HK-2 (cell line): ENCODE data around the gene PSME1.

Experiments used
- DNase-seq: peaks from one replicate; pipeline ENCODE4 v3.0.0-alpha.2; 2018; ENCODE audit not compliant: unreplicated experiment

The PSME1 gene

DNA sequence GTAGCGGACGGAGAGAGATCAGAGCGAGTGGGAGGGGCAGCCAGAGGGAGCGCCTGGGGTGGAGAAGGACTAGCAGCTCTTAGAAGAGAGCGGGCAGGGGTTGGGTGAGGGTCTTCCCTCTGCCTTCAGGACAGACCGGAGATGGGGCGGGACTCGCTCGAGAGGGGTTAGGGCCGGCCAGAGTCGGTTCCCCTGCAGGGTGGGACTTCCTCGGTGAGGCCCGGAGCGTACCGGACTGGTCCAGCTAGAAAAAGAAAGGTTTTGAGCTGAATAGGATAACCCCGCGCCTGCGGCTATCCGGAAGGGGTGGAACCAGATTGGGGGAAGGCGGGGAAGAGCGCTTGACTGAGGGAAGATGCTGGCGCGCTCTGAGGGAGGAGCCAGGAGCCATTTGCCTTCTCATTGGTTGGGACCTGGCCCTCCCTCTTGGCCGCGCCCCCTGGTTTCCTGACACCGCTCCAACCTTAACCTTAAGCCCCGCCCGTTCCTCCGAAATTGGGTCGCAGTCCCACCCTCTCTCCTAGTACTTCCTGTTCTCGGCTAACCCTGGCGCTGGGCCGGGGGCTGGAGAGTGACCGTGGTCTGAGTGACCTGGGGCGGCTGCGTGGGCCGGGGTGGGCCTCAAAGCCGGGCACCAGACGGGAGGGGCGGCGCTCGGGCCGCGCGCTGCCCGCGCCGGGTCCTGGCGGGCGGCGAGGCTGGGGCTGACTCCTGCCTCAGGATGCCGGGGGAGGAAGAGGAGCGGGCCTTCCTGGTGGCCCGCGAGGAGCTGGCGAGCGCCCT is 11.2 kb downstream of the PSME1 start, which contains the start of gene RNF31:
Gene RNF31 (plus strand): TSS at position 521 of the 783 bp plus-strand sequence. CDS start 201 bp downstream, at position 722.
- peak; percentile 96 for DNase-seq

DNA sequence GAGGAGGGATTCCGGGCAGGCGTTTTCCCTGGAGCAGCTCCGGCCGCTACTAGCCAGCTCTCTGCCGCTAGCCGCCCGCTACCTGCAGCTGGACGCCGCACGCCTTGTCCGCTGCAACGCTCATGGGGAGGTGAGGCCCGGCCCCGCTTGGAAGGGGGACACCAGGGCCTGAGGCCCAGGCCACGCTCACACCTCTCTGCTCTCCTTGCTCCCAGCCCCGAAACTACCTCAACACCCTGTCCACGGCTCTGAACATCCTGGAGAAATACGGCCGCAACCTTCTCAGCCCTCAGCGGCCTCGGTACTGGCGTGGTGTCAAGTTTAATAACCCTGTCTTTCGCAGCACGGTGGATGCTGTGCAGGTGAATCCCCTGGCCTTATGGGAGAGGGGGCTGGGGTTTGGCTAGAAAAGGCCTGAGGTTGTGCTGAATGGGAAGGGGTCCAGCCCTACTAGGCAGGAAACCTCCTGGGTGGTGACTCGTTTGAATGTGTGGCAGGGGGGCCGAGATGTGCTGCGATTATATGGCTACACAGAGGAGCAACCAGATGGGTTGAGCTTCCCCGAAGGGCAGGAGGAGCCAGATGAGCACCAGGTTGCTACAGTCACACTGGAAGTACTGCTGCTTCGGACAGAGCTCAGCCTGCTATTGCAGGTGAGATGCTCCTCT is 11.9 kb downstream of the PSME1 start:
- no peak for DNase-seq

DNA sequence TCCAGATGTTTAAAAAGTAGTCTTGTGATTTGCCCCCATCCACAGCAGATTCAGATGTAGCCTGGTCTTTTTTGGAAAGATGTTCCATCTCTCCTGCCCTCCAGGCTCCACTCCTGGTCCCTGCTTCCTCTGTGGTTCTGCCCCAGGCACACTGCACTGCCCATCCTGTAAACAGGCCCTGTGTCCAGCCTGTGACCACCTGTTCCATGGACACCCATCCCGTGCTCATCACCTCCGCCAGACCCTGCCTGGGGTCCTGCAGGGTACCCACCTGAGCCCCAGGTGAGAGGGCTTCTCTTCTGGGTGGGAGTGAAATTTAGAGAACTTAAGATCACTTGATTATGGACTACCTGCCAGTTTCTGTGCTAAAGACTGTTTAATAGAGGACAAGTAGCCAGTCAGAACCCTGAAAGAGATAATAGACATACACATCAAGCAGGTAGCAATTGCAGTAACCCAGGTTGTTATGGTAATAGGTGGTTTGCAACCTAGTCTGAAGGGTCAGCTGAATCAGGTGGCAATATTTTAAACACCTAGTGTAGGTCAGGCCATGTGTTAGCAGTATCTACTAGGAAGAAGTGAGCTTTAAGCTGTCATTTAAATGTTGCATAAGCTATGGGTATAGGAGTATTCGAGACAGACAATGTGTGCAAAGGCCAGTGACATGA is 13.4 kb downstream of the PSME1 start:
- DNase-seq = no peak

DNA sequence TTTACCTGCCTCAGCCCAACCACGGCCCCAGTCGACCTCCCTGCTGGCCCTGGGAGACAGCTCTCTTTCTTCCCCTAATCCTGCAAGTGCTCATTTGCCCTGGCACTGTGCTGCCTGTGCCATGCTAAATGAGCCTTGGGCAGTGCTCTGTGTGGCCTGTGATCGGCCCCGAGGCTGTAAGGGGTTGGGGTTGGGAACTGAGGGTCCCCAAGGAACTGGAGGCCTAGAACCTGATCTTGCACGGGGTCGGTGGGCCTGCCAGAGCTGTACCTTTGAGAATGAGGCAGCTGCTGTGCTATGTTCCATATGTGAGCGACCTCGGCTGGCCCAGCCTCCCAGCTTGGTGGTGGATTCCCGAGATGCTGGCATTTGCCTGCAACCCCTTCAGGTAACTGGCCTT is 14.1 kb downstream of the PSME1 start:
- no peak for DNase-seq

DNA sequence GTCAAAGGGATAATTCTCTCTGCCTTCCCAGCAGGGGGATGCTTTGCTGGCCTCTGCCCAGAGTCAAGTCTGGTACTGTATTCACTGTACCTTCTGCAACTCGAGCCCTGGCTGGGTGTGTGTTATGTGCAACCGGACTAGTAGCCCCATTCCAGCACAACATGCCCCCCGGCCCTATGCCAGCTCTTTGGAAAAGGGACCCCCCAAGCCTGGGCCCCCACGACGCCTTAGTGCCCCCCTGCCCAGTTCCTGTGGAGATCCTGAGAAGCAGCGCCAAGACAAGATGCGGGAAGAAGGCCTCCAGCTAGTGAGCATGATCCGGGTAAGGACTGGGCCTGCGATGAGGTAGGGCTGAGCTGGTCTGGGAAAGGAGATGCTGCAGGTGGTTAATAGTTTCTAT is 14.6 kb downstream of the PSME1 start:
- DNase-seq = no peak

DNA sequence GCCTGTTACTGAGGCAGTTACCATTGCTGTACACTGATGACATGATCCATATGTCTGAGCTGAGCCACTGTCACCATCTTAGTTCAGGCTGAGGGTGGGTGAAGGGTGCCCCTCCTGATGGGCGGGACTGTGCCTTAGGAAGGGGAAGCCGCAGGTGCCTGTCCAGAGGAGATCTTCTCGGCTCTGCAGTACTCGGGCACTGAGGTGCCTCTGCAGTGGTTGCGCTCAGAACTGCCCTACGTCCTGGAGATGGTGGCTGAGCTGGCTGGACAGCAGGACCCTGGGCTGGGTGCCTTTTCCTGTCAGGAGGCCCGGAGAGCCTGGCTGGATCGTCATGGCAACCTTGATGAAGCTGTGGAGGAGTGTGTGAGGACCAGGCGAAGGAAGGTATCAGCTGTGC is 15.0 kb downstream of the PSME1 start:
- DNase-seq = no peak

DNA sequence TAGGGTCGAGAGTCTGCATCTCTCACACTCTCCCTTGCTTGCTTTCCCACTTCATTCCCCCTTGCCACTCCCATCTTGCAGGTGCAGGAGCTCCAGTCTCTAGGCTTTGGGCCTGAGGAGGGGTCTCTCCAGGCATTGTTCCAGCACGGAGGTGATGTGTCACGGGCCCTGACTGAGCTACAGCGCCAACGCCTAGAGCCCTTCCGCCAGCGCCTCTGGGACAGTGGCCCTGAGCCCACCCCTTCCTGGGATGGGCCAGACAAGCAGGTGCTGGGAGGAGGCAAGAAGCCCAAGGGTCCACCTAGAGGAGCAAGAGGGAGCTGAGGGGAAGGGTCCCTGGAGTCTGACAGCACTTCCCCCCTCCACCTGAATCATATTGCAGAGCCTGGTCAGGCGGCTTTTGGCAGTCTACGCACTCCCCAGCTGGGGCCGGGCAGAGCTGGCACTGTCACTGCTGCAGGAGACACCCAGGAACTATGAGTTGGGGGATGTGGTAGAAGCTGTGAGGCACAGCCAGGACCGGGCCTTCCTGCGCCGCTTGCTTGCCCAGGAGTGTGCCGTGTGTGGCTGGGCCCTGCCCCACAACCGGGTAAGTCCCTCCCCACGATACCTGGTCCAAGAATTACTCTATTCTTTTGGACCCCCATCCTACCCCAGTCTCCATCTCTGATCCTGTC is 15.5 kb downstream of the PSME1 start:
- DNase-seq = no peak

DNA sequence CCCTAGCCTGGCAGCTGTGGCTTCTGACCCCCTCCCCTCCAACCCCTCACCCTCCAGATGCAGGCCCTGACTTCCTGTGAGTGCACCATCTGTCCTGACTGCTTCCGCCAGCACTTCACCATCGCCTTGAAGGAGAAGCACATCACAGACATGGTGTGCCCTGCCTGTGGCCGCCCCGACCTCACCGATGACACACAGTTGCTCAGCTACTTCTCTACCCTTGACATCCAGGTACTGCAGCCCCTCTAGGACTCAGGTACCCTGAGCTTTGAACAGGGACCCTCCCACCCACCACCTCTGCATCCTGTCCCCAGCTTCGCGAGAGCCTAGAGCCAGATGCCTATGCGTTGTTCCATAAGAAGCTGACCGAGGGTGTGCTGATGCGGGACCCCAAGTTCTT is 19.1 kb downstream of the PSME1 start:
- DNase-seq = no peak

DNA sequence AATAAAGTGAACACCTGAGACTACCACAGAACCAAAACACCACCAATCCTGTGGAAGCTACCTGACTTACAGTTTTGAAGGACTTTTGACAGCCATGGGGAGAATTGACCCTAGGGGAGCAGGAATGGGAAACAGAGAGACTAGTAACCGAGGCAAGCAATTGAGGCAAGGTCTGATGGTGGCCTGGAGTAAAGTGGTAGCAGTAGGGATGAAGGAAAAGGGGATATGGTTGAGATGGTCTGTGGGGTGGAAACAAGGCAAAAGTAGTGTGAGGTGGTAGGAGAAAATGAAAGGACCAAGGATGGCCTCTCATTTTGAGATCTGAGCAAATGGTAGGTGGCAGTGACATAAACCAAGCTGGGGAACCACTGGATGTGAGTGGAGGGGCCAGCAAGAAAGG is 20.8 kb downstream of the PSME1 start:
- DNase-seq = no peak

DNA sequence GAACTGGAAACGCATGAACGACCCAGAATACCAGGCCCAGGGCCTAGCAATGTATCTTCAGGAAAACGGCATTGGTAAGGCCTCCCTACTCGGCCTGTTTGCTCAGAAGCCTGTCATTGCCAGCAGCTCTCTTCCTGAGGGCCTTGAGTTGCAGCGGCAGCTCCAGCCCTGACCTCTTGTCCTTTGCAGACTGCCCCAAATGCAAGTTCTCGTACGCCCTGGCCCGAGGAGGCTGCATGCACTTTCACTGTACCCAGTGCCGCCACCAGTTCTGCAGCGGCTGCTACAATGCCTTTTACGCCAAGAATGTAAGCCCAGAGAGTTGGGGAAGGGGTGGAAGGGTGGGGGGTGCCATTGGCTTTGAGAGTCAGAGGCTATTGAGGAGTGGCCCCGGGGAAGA is 21.3 kb downstream of the PSME1 start:
- no peak for DNase-seq

DNA sequence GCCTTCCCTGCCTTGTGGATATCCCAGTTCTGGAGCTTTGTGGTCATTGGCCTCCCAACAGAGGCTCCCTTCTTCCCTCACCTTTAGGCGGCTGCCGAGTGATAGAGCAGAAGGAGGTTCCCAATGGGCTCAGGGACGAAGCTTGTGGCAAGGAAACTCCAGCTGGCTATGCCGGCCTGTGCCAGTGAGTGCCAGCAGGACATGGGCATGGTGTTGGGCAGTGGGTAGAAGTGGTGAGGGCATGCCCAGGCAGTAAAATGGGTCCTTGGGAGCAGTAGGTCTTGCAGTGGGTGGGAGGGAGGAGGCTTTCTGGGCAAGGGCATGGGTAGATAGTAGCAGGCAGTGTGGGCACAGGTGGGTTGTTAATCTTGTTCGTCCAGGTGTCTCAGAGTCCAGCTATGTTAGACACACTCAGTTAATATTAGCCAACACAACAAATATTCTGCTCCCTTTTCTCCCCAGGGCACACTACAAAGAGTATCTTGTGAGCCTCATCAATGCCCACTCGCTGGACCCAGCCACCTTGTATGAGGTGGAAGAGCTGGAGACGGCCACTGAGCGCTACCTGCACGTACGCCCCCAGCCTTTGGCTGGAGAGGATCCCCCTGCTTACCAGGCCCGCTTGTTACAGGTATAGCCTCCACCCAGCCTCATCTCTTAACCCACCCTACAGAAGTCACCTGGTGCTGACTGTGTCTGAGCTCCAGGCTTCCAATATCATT is 23.9 kb downstream of the PSME1 start:
- DNase-seq = no peak

DNA sequence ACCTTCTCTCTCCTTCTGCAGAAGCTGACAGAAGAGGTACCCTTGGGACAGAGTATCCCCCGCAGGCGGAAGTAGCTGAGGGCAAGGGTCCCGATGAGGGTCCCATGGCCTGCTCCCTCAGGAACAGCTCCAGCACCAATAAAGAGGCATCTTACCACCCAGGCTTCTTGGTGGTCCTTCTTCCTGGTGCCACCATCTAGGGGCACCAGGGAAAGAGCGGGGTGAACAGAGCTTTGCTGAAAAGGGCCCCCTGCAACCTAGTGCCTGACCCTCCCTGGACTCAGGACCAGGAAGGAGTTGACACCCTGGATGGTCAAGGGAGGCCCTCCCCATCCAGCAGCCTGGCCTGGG is 24.5 kb downstream of the PSME1 start:
- DNase-seq = no peak

DNA sequence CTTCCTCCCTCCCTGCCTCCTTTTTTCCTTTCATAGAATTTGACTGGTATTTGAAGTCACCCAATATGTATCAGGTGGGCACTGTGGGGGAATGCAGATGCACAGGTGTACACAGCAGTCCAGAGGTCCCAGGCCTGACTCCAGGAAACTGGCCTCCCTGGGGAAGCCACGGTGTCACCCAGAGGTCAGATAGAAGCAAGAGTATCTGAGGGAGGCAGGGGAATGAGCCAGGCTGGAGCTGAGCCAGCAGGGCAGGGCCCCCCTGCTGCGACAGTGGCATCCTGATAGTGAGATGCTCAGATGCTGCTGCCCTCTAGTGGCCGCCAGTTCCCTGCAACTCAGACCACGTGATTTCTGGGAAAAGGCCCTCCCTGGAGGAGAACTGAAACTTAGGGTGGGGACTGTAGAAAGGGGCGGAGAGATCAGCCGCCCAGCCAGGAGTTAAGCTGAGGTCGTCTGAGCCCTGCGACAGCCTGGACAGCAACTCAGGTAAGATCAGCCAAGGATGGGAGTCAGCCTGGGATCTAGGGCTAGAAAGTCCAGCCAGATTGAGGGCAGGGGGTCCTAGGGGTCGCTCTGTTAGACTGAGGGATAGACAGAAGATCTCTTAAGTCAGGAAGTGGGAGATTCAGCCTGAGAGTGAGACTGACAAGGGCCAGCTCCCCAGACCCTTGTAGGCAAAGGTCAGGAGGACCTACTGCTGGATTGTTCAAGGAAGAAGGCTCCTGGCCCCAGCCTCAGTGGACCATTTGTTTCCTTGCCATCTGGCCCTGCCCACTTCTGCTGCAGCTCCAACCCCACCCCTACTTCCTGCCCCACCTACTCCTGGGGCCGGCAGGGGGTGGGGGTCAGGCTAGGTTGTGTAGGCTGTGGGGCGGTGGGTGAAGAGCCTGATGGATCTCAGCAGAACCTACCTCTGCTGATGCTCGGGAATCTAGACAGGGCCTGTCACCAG is 25.1 kb downstream of the PSME1 start, which contains the start of gene IRF9:
Gene IRF9 (plus strand): TSS at position 416 of the 955 bp plus-strand sequence. CDS start 880 bp downstream, outside the sequence.
- DNase-seq = peak; percentile 98

DNA sequence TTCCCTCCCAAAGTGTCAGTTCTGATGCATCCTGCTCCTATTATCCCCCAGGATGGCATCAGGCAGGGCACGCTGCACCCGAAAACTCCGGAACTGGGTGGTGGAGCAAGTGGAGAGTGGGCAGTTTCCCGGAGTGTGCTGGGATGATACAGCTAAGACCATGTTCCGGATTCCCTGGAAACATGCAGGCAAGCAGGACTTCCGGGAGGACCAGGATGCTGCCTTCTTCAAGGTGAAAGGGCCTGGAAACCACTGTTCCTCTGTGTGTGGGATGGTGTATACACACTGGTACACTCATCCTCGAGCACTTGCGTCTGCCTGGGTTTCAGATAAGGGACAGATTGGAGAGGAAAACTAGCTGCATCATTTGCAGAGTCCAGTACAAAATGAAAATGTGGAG is 26.1 kb downstream of the PSME1 start:
- DNase-seq = no peak

DNA sequence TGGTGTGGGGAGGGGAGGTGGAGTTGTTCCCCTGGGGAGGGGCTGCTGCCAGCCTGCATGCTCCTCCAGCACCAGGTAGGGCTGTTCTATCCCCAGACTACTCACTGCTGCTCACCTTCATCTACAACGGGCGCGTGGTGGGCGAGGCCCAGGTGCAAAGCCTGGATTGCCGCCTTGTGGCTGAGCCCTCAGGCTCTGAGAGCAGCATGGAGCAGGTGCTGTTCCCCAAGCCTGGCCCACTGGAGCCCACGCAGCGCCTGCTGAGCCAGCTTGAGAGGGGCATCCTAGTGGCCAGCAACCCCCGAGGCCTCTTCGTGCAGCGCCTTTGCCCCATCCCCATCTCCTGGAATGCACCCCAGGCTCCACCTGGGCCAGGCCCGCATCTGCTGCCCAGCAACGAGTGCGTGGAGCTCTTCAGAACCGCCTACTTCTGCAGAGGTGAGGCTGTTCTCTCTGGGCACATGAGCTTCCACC is 28.6 kb downstream of the PSME1 start:
- DNase-seq = no peak

DNA sequence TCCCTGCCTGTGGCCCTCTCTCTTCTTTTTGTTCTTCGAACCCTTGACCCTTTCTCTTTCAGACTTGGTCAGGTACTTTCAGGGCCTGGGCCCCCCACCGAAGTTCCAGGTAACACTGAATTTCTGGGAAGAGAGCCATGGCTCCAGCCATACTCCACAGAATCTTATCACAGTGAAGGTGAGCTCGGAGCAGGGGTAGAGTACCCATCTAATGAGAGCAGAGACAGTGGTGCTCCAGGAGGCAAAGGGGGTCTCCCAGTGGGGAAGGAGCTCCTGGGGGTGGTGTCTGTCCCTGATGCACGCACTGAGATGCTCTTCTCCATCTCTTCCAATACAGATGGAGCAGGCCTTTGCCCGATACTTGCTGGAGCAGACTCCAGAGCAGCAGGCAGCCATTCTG is 29.8 kb downstream of the PSME1 start:
- DNase-seq = no peak

DNA sequence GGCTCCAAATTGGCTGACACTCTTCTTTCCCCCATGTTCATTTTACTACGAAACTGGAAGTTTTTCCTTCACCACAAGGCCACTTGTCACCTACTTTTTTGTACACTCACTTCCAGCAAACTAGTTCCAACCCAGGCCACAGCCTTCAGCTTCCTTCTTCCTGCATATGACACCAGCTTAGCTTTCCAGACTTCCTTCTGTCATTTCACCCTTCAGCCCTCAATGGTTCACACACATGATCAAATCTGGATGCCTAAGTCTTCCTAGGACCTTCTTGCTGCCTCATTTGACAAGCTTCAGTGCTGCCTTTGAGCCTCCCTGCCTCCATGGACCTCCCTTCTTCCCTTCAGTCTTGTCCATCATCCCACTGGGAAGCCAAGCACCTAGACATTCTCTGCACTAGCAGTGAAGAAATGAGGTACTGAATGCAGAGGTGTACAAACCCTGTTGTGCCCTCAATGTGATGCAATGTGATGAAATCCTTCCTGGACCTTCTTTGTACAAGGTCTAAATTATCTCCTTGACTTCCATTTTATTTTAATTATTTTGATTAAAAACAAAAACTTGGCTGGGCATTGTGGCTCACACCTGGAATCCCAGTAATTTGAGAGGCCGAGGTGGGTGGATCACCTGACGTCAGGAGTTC is 31.6 kb downstream of the PSME1 start:
- DNase-seq = no peak

DNA sequence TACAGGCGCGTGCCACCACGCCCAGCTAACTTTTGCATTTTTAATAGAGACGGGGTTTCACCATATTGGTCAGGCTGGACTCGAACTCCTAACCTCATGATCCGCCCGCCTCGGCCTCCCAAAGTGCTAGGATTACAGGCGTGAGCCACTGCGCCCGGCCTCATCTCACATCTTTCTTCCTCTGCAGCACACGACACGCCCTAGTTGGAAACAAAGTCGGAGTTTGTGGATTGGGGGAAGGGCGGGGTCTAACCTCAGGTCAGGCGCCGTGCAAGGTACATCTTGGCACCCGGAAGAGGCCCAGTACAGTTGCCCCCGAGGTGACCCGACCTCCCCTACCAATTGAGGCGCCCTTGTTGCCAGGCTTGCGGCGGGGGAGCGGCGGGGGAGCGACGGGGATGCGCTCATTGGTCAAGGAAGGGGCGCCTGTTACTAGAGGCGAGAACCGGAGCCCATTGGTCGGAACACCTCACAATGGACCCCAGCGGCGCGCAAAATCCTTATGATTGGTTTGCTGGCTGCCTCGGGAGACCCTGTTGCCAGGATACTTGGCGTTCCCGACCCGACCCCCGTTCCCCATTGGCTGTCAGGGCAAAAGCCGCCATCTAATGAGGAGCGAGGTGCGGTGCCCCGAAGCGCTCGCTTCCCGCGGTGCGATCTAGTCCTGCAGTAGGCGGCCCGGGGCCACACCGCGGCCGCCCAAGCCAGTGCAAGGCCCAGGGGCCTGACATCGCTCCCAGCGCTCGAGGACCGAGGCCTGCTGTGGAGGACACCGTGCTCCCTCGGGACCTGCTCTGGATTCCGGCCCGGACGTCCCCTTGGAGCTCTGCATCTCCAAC is 35.6 kb downstream of the PSME1 start, which contains the start of gene REC8:
Gene REC8 (plus strand): TSS at position 659 of the 839 bp plus-strand sequence. CDS start 473 bp downstream, outside the sequence.
- no peak for DNase-seq
